Measurements from ENCODE around the gene LAMTOR4.
A peak's percentile ranks its signal among the peaks of the same experiment; 100 is the strongest.
"Not testable (repeated sequence)": the region's sequence is repeated elsewhere in the genome, so short reads cannot be mapped to it uniquely, and the experiment has no call there.

LAMTOR4 gene

GRCh38 chr7:100185726-100186125 is 37.0 kb downstream of the LAMTOR4 start:
- Histone ChIP-seq H3K4me1 (ENCODE audit: control insufficient read depth in 2 of 2, insufficient read depth in 2 of 2, low read length in 2 of 2) (no peaks in the 10 kb centered on the region), H3K27me3 (ENCODE audit: control insufficient read depth in 2 of 2, insufficient read depth in 2 of 2, low read length in 2 of 2) (no peaks in the 10 kb centered on the region), H3K9ac (ENCODE audit: low read depth in 1 of 2, low read length in 2 of 2) (no peak overlapping the region), H3K27ac (ENCODE audit: low read depth in 2 of 2, low read length in 2 of 2) (no peak overlapping the region), H3K9me3 (ENCODE audit: control insufficient read depth in 2 of 2, low read length in 2 of 2) (no peaks in the 10 kb centered on the region), H3K4me3 (ENCODE audit: low read length in 2 of 2) (no peak overlapping the region), H3K36me3 (ENCODE audit: control insufficient read depth in 2 of 2, insufficient read depth in 2 of 2, low read length in 2 of 2) (no peaks in the 10 kb centered on the region)

DNA sequence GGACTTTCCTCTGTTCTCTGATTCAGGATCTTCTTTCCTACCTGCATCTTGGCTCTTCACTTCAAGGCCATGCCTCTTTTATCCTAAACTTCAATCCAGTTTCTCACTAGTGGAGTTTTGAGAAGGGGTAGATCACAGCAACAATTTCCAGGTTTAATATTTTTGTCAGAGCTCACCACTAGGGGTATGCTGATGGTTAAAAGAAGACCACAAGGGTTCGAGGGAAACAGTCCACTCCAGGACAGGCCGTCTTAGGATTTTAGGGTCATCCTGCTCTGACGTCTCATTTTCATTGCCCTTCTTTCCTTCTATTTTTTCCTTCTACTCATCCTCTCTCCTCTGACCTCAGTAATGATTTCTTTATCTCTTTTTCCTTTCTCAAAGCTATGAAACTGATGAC is 40.3 kb downstream of the LAMTOR4 start:
- H3K36me3 ChIP-seq (ENCODE audit: control insufficient read depth in 2 of 2, insufficient read depth in 2 of 2, low read length in 2 of 2), result no peaks in the 10 kb centered on the region
- no peaks in the 10 kb centered on the region for H3K4me1 ChIP-seq (ENCODE audit: control insufficient read depth in 2 of 2, insufficient read depth in 2 of 2, low read length in 2 of 2)
- no peak overlapping the region for H3K9ac ChIP-seq (ENCODE audit: low read depth in 1 of 2, low read length in 2 of 2)
- H3K4me3 ChIP-seq (ENCODE audit: low read length in 2 of 2), result no peak overlapping the region
- H3K9me3 ChIP-seq (ENCODE audit: control insufficient read depth in 2 of 2, low read length in 2 of 2), result no peaks in the 10 kb centered on the region
- no peaks in the 10 kb centered on the region for H3K27me3 ChIP-seq (ENCODE audit: control insufficient read depth in 2 of 2, insufficient read depth in 2 of 2, low read length in 2 of 2)
- H3K27ac ChIP-seq (ENCODE audit: low read depth in 2 of 2, low read length in 2 of 2), result no peak overlapping the region

DNA sequence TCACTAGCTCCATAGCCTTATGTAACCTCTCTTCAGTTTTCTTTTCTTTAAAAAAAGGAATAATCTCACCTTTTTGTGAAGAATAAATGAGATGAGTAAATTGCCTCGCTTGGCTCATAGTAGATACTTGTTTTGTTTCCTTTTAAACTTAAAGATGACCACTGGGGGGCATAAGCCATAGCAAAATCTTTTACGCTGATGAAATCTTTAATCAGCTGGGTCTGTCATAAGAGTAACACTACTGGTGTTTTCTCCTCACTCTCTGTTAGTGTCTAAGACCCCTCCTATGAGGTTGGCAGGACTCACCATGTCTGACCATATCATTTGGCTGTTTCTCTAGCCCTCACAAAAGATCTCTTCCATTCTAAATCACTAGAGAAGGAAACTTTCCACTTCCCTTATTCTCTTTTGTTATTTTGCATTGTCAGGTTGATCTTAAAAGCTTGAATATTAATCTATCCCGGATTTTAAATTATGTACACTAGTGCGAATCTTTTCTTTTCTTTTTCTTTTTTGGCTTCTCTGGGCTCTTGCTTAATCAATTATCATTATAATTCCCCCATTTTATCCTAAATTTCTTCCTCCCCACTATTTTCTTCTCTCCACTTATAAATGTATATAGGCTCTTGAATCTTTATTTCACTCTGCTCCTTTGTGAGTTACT is 41.5 kb downstream of the LAMTOR4 start:
- H3K4me1 ChIP-seq (ENCODE audit: control insufficient read depth in 2 of 2, insufficient read depth in 2 of 2, low read length in 2 of 2), result peaks cover 0 to under 1% of the 10 kb centered on the region in 2 donors
- no peaks in the 10 kb centered on the region for H3K27me3 ChIP-seq (ENCODE audit: control insufficient read depth in 2 of 2, insufficient read depth in 2 of 2, low read length in 2 of 2)
- H3K36me3 ChIP-seq (ENCODE audit: control insufficient read depth in 2 of 2, insufficient read depth in 2 of 2, low read length in 2 of 2), result no peaks in the 10 kb centered on the region
- H3K9ac ChIP-seq (ENCODE audit: low read depth in 1 of 2, low read length in 2 of 2), result no peak overlapping the region
- no peak overlapping the region for H3K4me3 ChIP-seq (ENCODE audit: low read length in 2 of 2)
- no peaks in the 10 kb centered on the region for H3K9me3 ChIP-seq (ENCODE audit: control insufficient read depth in 2 of 2, low read length in 2 of 2)
- H3K27ac ChIP-seq (ENCODE audit: low read depth in 2 of 2, low read length in 2 of 2), result no peak overlapping the region

GRCh38 chr7:100191775-100192174 is 43.1 kb downstream of the LAMTOR4 start:
- Histone ChIP-seq H3K36me3 (ENCODE audit: control insufficient read depth in 2 of 2, insufficient read depth in 2 of 2, low read length in 2 of 2) (no peaks in the 10 kb centered on the region), H3K9me3 (ENCODE audit: control insufficient read depth in 2 of 2, low read length in 2 of 2) (no peaks in the 10 kb centered on the region), H3K27ac (ENCODE audit: low read depth in 2 of 2, low read length in 2 of 2) (no peak overlapping the region), H3K27me3 (ENCODE audit: control insufficient read depth in 2 of 2, insufficient read depth in 2 of 2, low read length in 2 of 2) (no peaks in the 10 kb centered on the region), H3K4me1 (ENCODE audit: control insufficient read depth in 2 of 2, insufficient read depth in 2 of 2, low read length in 2 of 2) (peaks cover 0 to 4% of the 10 kb centered on the region in 2 donors), H3K9ac (ENCODE audit: low read depth in 1 of 2, low read length in 2 of 2) (no peak overlapping the region), H3K4me3 (ENCODE audit: low read length in 2 of 2) (no peak overlapping the region)

DNA sequence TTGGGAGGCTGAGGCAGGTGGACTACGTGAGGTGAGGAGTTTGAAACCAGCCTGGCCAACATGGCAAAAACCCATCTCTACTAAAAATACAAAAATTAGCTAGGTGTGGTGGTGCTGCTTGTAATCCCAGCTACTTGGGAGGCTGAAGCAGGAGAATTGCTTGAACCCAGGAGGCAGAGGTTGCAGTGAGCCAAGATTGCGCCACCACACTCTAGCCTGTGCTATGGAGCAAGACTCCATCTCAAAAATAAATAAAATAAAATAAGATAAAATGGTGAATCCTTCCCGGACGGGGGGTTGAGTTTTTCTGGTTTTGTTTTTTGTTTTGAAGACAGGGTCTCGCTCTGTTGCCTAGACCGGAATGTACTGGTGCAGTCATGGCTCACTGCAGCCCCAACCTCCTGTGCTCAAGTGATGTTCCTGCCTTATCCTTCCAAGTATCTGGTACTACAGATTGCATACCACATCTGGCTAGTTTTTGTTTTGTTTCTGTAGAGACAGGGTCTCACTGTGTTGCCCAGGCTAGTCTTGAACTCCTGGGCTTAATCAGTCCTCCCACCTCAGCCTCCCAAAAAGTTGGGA is 43.7 kb downstream of the LAMTOR4 start:
- H3K9me3 ChIP-seq (ENCODE audit: control insufficient read depth in 2 of 2, low read length in 2 of 2); H3K27ac ChIP-seq (ENCODE audit: low read depth in 2 of 2, low read length in 2 of 2); H3K9ac ChIP-seq (ENCODE audit: low read depth in 1 of 2, low read length in 2 of 2); H3K36me3 ChIP-seq (ENCODE audit: control insufficient read depth in 2 of 2, insufficient read depth in 2 of 2, low read length in 2 of 2); H3K27me3 ChIP-seq (ENCODE audit: control insufficient read depth in 2 of 2, insufficient read depth in 2 of 2, low read length in 2 of 2); H3K4me3 ChIP-seq (ENCODE audit: low read length in 2 of 2); H3K4me1 ChIP-seq (ENCODE audit: control insufficient read depth in 2 of 2, insufficient read depth in 2 of 2, low read length in 2 of 2): not testable (repeated sequence)

- H3K27me3 ChIP-seq (ENCODE audit: control insufficient read depth in 2 of 2, insufficient read depth in 2 of 2, low read length in 2 of 2), result no peaks in the 10 kb centered on the region
- H3K9me3 ChIP-seq (ENCODE audit: control insufficient read depth in 2 of 2, low read length in 2 of 2), result no peaks in the 10 kb centered on the region
- H3K27ac ChIP-seq (ENCODE audit: low read depth in 2 of 2, low read length in 2 of 2), result no peak overlapping the region
- H3K9ac ChIP-seq (ENCODE audit: low read depth in 1 of 2, low read length in 2 of 2), result no peak overlapping the region
- no peak overlapping the region for H3K4me3 ChIP-seq (ENCODE audit: low read length in 2 of 2)
- no peaks in the 10 kb centered on the region for H3K36me3 ChIP-seq (ENCODE audit: control insufficient read depth in 2 of 2, insufficient read depth in 2 of 2, low read length in 2 of 2)
- peaks cover 0 to 4% of the 10 kb centered on the region in 2 donors for H3K4me1 ChIP-seq (ENCODE audit: control insufficient read depth in 2 of 2, insufficient read depth in 2 of 2, low read length in 2 of 2)
These were observed 44.3 kb downstream of the LAMTOR4 start for GRCh38 chr7:100192969-100193368.

DNA sequence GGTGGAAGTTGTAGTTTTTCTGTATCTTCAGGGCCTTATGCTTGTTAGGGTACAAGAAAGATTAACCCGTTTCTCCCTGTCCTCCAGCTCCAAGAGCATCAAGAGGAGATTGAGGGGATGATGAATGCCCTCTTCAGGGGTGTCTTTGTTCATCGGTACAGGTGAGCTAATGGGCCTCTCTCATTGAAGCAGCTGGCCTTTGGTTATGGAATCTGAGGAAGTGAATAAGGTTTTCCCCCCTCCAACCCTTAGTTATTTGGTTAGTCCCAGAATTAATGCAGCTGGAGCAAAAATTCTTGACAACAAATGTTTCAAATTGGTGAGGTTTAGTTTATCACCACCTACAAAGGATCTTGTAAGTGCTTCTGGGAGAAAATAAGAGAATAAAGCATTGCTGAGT is 46.5 kb downstream of the LAMTOR4 start:
- Histone ChIP-seq H3K27ac (ENCODE audit: low read depth in 2 of 2, low read length in 2 of 2) (no peak overlapping the region), H3K36me3 (ENCODE audit: control insufficient read depth in 2 of 2, insufficient read depth in 2 of 2, low read length in 2 of 2) (no peaks in the 10 kb centered on the region), H3K9ac (ENCODE audit: low read depth in 1 of 2, low read length in 2 of 2) (no peak overlapping the region), H3K9me3 (ENCODE audit: control insufficient read depth in 2 of 2, low read length in 2 of 2) (no peaks in the 10 kb centered on the region), H3K4me3 (ENCODE audit: low read length in 2 of 2) (no peak overlapping the region), H3K4me1 (ENCODE audit: control insufficient read depth in 2 of 2, insufficient read depth in 2 of 2, low read length in 2 of 2) (peaks cover 0 to 5% of the 10 kb centered on the region in 2 donors), H3K27me3 (ENCODE audit: control insufficient read depth in 2 of 2, insufficient read depth in 2 of 2, low read length in 2 of 2) (no peaks in the 10 kb centered on the region)

- not testable (repeated sequence) for H3K4me3 ChIP-seq (ENCODE audit: low read length in 2 of 2); H3K9me3 ChIP-seq (ENCODE audit: control insufficient read depth in 2 of 2, low read length in 2 of 2); H3K36me3 ChIP-seq (ENCODE audit: control insufficient read depth in 2 of 2, insufficient read depth in 2 of 2, low read length in 2 of 2); H3K9ac ChIP-seq (ENCODE audit: low read depth in 1 of 2, low read length in 2 of 2); H3K27ac ChIP-seq (ENCODE audit: low read depth in 2 of 2, low read length in 2 of 2); H3K27me3 ChIP-seq (ENCODE audit: control insufficient read depth in 2 of 2, insufficient read depth in 2 of 2, low read length in 2 of 2)
- peaks cover 2 to 10% of the 10 kb centered on the region in 2 donors for H3K4me1 ChIP-seq (ENCODE audit: control insufficient read depth in 2 of 2, insufficient read depth in 2 of 2, low read length in 2 of 2)
These were observed 47.2 kb downstream of the LAMTOR4 start for GRCh38 chr7:100195901-100196322.

GRCh38 chr7:100198266-100198665 is 49.5 kb downstream of the LAMTOR4 start:
- Histone ChIP-seq H3K27ac (ENCODE audit: low read depth in 2 of 2, low read length in 2 of 2) (no peak overlapping the region), H3K9ac (ENCODE audit: low read depth in 1 of 2, low read length in 2 of 2) (no peak overlapping the region), H3K36me3 (ENCODE audit: control insufficient read depth in 2 of 2, insufficient read depth in 2 of 2, low read length in 2 of 2) (no peaks in the 10 kb centered on the region), H3K4me3 (ENCODE audit: low read length in 2 of 2) (no peak overlapping the region), H3K4me1 (ENCODE audit: control insufficient read depth in 2 of 2, insufficient read depth in 2 of 2, low read length in 2 of 2) (peaks cover 4 to 13% of the 10 kb centered on the region in 2 donors), H3K27me3 (ENCODE audit: control insufficient read depth in 2 of 2, insufficient read depth in 2 of 2, low read length in 2 of 2) (no peaks in the 10 kb centered on the region), H3K9me3 (ENCODE audit: control insufficient read depth in 2 of 2, low read length in 2 of 2) (no peaks in the 10 kb centered on the region)

GRCh38 chr7:100200693-100201092 is 52.0 kb downstream of the LAMTOR4 start:
- Histone ChIP-seq H3K27ac (ENCODE audit: low read depth in 2 of 2, low read length in 2 of 2) (no peak overlapping the region), H3K9me3 (ENCODE audit: control insufficient read depth in 2 of 2, low read length in 2 of 2) (no peaks in the 10 kb centered on the region), H3K4me3 (ENCODE audit: low read length in 2 of 2) (no peak overlapping the region), H3K4me1 (ENCODE audit: control insufficient read depth in 2 of 2, insufficient read depth in 2 of 2, low read length in 2 of 2) (peaks cover 4 to 9% of the 10 kb centered on the region in 2 donors), H3K9ac (ENCODE audit: low read depth in 1 of 2, low read length in 2 of 2) (peak overlapping the region in 1 of 2 donors; percentile 24), H3K27me3 (ENCODE audit: control insufficient read depth in 2 of 2, insufficient read depth in 2 of 2, low read length in 2 of 2) (no peaks in the 10 kb centered on the region), H3K36me3 (ENCODE audit: control insufficient read depth in 2 of 2, insufficient read depth in 2 of 2, low read length in 2 of 2) (no peaks in the 10 kb centered on the region)
